K562 (cell line): ENCODE data around the gene CEMP1. TPM values are rescaled to one million over a fixed set of nuclear protein-coding genes. Genes with fewer than 3 reads are reported as not detected.

Source experiments
- CREB3 ChIP-seq: fragments of 450-650 bp; conservative IDR thresholded peaks from 2 replicates; pipeline ENCODE4 v1.6.1; 2016; ENCODE audit warnings: missing genetic modification characterization, low read depth, mild to moderate bottlenecking, missing compliant biosample characterization, moderate library complexity
- CREB3L1 ChIP-seq: fragments of 450-650 bp; IDR thresholded peaks from 2 replicates; pipeline ENCODE4 v1.6.1; 2014; ENCODE audit warnings: low read depth, mild to moderate bottlenecking, moderate library complexity, borderline replicate concordance
- JUN ChIP-seq, 2 experiments: sonication (generic) in 1 of 2; formaldehyde crosslinking in 1 of 2; IDR thresholded peaks; 2 replicates each; pipeline versions ENCODE4 v1.6.1 to v1.8.0; 2012 to 2022; ENCODE audit warnings: borderline replicate concordance in 2 of 2, mild to moderate bottlenecking in 2 of 2, improper control_type of control experiment in 1 of 2, low read depth in 1 of 2, low read length in 1 of 2, missing genetic modification reagents in 1 of 2
- MECOM ChIP-seq: fragments of 250-450 bp; sonication (Bioruptor Pico); IDR thresholded peaks from 2 replicates; pipeline ENCODE4 v1.8.0; 2022; ENCODE audit warnings: inconsistent platforms
- NR2C2 ChIP-seq, 2 experiments: fragments of 200-800 bp in 1 of 2; sonication (Bioruptor generic) in 1 of 2; sonication (generic) in 1 of 2; formaldehyde crosslinking in 1 of 2; IDR thresholded peaks; 2 replicates each; pipeline versions ENCODE4 v1.6.1 to v1.8.0; 2016 to 2022; ENCODE audit warnings: mild to moderate bottlenecking in 1 of 2, missing compliant biosample characterization in 1 of 2, missing genetic modification characterization in 1 of 2, missing genetic modification reagents in 1 of 2
- PRDM10 ChIP-seq: fragments of 450-650 bp; IDR thresholded peaks from 2 replicates; pipeline ENCODE4 v1.6.1; 2018; ENCODE audit not compliant: partially characterized antibody
- SNAPC5 ChIP-seq: fragments of 250-450 bp; sonication (Bioruptor Pico); IDR thresholded peaks from 2 replicates; pipeline ENCODE4 v1.8.0; 2021; ENCODE audit warnings: moderate library complexity, mild to moderate bottlenecking, inconsistent platforms
- TFAP4 ChIP-seq: sonication (generic); formaldehyde crosslinking; IDR thresholded peaks from 2 replicates; pipeline ENCODE4 v1.8.0; 2022; ENCODE audit warnings: missing genetic modification reagents, mild to moderate bottlenecking, moderate library complexity, borderline replicate concordance
- ZBTB7A ChIP-seq: IDR thresholded peaks from 2 replicates; pipeline ENCODE4 v1.6.1; 2011; ENCODE audit warnings: low read depth, mild to moderate bottlenecking, low read length, moderate library complexity, borderline replicate concordance; ENCODE audit not compliant: control insufficient read depth
- ZHX1 ChIP-seq: fragments of 150-350 bp; conservative IDR thresholded peaks from 2 replicates; pipeline ENCODE4 v1.6.1; 2014; ENCODE audit warnings: low read length
- ZKSCAN8 ChIP-seq: fragments of 200-800 bp; sonication (Bioruptor generic); IDR thresholded peaks from 2 replicates; pipeline ENCODE4 v1.6.1; 2016; ENCODE audit warnings: missing genetic modification characterization, missing compliant biosample characterization
- ZNF121 ChIP-seq: sonication (generic); formaldehyde crosslinking; conservative IDR thresholded peaks from 2 replicates; pipeline ENCODE4 v1.8.0; 2022; ENCODE audit warnings: missing genetic modification reagents
- ZNF184 ChIP-seq: sonication (generic); formaldehyde crosslinking; IDR thresholded peaks from 2 replicates; pipeline ENCODE4 v1.5.0; 2020; ENCODE audit warnings: missing genetic modification reagents
- polyA plus RNA-seq, 8 experiments: library from polyadenylated mRNA; depleted of rRNA in 4 of 8; stranded (reverse) in 5 of 8; unstranded in 3 of 8; fragments of >200 nt; fragmentation: Nextera tagmentation in 2 of 8; fragmentation: Illumina TruSeq in 1 of 8; extraction: Ambion mirVana in 2 of 8; extraction: Trizol in 1 of 8; gene quantifications; 2 replicates each; pipeline versions ENCODE4 v1.2.1 to v1.2.3, GENCODE V29; 2011 to 2014; ENCODE audit warnings: inconsistent platforms in 1 of 8, missing spikeins in 1 of 8
- total RNA-seq, 7 experiments: library from RNA; depleted of rRNA in 6 of 7; stranded (reverse); fragments of >200 nt in 6 of 7; fragmentation: Illumina TruSeq in 2 of 7; extraction: Trizol in 2 of 7; gene quantifications; 2 replicates each; pipeline versions ENCODE4 v1.2.1 to v1.2.3, GENCODE V29; 2011 to 2021; ENCODE audit warnings: low replicate concordance in 1 of 7

The CEMP1 gene
- total and polyA plus RNA-seq, 9 of the 15 experiments (the other 6 are each of a cell fraction or from before 2014, with no cell fraction given), result 0.05 to 0.45 TPM; not detected in 7

GRCh38 chr16:2500918-2501750 lies 30.1 kb downstream of the CEMP1 start (continued):
- TF ChIP-seq SNAPC5, result no peak
- peak; percentile 91 for TF ChIP-seq ZBTB7A
- TF ChIP-seq JUN (IDR thresholded peaks at IDR 0.05; ENCODE audit: borderline replicate concordance, low read depth, low read length), result no peak
- TF ChIP-seq JUN (CRISPR knock-in tag; IDR thresholded peaks at IDR 0.05; ENCODE audit: borderline replicate concordance), result no peak
- peak; percentile 50 for TF ChIP-seq PRDM10
- no peak for TF ChIP-seq CREB3 (tag)
- TF ChIP-seq TFAP4, result peak; percentile 57
- no peak for TF ChIP-seq ZKSCAN8
- no peak for TF ChIP-seq CREB3L1
- no peak for TF ChIP-seq MECOM (CRISPR knock-in tag)
- no peak for TF ChIP-seq NR2C2 (CRISPR knock-in tag; IDR thresholded peaks at IDR 0.05)
- TF ChIP-seq NR2C2 (tag; IDR thresholded peaks at IDR 0.05), result no peak
- no peak for TF ChIP-seq ZHX1
- no peak for TF ChIP-seq ZNF184 (CRISPR knock-in tag)
- TF ChIP-seq ZNF121 (CRISPR knock-in tag), result no peak
